GM18520 (cell line): Measurements from ENCODE around the gene HP1BP3.

ENCODE experiments used
- ATAC-seq: cut with Tn5 transposase; IDR thresholded peaks from one replicate; pipeline ENCODE4 v1.9.1; 2021; ENCODE audit not compliant: unreplicated experiment

Gene HP1BP3

DNA sequence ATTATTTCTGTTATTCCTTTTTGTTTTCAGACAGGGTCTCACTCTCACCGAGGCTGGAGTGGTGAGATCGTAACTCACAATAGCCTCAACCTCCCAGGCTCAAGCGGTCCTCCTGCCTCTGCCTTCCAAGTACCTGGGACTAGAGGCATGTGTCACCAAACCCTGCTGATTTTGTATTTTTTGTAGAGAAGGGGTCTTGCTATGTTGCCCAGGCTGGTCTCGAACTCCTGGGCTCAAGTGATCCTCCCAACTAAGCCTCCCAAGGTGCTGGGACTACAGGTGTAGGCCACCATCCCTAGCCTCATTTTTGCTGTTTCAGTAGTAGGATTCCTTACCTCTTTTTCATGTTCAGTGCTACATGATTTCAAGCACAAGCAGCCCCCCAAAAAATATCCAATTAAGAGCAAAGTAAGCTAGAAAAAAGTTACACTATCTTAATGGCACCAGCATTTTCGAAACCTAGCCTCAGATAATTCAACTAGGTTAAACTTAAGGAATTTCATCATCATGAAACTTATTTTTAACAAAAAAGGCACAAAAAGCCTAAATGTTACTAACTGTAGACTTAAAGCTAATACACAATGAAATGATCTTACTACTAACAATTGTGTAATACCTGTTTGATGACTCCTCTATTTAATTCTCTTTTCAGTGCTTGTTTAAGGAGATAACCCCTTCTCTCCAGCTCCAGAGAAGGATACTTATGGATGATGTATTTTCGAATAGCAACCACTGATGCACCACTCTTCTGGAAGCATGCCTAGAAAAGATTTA lies 16.6 kb downstream of the HP1BP3 start:
- no peak for ATAC-seq

DNA sequence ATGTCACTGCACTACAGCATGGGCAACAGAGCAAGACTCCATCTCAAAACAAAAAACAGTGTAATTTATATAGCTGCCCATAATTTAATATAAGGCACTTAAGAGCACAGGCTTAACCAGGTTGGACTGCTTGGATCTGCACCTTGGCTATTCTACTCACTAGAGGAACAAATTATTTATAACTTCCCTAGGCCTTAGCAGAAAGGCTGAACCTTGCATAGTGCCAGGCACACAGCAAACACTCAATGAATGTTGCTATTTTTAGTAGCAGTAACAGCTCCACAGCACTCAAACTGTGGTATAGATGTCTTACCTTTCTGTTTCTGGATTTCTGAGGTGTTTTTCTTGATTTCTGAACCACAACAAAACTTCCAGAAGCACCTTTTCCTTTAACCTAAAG lies 19.8 kb downstream of the HP1BP3 start:
- ATAC-seq, result no peak

DNA sequence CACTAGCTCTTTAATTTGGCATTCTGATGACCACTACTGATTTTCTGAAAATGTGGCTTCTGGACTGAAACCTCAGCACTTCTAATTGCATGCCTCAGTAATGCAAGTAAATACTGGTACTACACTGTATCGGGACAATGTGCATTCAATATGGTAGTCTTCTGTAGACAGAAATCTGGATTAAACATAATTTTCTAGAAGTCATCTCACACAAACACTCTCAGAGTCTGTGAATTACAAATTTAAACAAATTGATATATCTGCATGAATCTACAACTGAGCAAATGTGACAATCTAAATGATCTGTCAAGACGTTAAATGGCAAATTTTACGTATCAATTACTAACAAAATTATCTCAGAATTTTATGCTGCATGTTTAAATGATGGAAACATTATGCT lies 23.7 kb downstream of the HP1BP3 start:
- no peak for ATAC-seq

DNA sequence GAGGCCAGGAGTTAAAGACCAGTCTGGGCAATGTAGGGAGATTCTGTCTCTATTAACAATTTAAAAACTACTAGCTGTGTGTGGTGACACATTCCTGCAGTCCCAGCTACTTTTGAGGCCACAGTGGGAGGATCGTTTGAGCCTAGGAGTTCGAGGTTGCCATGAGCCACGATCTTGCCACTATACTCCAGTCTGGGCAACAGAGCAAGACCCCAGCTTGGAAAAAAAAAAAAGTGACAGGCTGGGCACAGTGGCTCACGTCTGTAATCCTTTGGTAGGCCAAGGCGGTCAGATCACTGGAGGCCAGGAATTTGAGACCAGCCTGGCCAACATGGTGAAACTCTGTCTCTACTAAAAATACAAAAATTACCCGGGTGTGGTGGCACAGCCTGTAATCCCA lies 26.8 kb downstream of the HP1BP3 start:
- no peak for ATAC-seq

DNA sequence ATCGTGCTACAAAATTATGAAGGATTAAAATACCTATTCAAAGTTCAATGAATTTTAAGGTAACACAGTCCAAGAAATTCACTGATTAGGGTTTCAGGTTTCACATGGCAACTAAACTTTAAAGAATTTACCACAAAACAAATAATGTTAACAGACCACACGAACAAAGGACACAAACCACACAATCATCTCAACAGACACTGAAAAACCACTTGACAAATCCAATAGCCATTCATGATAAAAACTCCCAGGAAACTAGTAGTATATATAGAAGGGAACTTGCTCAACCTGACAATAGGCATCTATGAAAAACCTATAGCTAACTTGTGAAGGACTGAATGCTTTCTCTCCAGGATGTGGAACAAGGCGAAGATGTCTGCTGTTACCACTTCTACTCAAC lies 33.5 kb downstream of the HP1BP3 start:
- no peak for ATAC-seq

- no peak for ATAC-seq
Measured at GRCh38 chr1:20751462-20751990, 35.6 kb downstream of the HP1BP3 start.

DNA sequence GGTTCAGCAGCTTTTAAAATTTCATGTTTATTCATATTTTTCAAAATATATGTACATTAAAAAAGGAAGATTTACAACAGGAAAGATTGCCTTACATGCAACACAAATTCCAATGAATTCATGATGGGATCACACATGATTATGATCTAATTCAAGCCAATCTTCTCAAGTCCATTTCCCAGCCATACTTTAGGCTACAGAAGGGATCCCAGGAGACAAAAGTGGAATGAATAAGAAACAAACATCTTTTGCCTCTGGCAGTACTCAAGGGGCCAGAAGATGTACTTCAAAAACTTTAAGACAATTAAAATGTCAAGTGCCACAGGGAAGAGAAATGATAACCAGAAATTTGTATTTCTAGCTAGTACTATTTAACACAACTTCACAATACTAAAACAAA lies 44.4 kb downstream of the HP1BP3 start:
- ATAC-seq, result no peak

DNA sequence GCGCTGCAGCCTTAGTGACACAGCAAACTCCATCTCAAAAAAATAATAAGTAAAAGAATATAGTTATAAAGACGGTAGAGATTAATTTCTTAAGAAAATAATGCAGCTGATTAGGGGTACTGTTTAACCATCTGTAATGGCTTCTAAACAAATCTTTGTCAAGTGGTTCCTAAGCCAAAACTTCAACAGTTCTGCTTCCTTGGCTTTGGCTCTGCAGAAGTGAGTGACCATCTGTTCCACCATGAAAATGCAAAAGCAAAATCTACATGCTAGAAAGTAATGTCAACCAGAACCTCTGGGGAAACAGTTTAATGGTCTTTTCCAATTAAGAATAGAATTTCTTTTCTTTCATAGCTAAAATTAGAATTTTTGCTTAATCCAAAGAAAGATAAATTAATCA lies 46.3 kb downstream of the HP1BP3 start:
- no peak for ATAC-seq

DNA sequence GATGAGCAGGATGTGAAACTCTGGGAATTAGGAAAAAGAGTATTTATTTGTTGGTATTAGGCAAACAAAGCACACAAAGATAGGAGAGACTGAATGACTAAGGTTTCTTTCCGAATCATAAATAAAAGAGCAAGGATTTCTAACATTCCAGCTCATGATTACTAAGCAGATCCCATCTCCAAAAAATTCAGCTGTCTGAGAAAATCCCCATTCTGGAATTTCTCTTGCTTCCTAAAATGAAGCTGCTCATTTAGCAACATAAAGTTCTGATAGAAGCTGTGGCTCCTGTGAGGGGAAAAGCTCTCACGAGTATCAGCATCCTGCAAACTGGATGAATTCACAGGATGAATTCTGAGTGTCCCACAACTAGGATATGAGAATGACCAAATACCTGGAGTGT lies 47.9 kb downstream of the HP1BP3 start:
- no peak for ATAC-seq

DNA sequence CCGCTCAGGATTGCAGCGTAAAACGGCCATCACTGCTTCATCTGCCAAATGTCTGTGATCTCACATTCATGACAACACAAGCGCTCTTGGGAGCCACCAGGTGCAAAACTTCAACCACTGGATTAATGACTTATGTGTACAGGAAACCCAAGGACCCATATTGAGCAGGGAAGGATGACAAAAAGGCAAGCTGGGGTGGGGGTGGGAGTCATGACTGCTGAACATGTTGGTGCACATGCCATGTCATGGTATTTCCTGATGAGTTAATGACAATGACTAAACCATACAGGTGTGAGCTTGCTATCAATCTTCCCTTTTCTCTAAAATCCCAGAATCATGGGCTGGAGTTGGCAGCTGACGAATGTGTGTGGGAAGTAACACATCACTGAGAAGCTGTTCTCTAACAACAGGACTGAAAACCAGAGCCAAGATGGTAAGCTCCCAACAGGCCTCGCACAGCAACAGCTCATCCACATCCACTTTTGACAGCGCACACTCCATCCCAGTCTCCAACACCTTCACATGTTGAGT lies 51.5 kb downstream of the HP1BP3 start:
- ATAC-seq, result no peak

DNA sequence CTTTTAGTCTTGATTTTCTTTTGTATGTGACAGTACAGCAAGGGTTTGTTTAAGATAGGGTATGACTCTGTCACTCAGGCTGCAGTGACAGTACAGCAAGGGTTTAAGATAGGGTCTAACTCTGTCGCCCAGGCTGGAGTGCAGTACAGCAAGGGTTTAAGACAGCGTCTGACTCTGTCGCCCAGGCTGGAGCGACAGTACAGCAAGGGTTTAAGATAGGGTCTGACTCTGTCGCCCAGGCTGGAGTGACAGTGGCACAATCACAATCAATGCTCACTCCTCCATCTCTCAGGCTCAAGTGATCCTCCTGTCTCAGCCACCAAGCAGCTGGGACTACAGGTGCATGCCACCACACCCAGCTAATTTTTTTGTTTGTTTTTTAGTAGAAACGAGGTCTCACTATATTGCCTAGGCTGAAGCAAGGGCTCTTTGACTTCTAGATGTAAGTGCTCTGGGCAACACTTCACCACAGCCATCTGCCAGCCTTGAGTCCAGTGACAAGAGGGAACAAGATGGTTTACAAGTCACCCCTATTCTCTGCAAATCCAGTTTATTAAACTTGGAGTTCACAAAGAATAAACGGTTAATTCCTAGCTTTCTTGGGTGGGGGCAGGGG lies 53.6 kb downstream of the HP1BP3 start:
- no peak for ATAC-seq

DNA sequence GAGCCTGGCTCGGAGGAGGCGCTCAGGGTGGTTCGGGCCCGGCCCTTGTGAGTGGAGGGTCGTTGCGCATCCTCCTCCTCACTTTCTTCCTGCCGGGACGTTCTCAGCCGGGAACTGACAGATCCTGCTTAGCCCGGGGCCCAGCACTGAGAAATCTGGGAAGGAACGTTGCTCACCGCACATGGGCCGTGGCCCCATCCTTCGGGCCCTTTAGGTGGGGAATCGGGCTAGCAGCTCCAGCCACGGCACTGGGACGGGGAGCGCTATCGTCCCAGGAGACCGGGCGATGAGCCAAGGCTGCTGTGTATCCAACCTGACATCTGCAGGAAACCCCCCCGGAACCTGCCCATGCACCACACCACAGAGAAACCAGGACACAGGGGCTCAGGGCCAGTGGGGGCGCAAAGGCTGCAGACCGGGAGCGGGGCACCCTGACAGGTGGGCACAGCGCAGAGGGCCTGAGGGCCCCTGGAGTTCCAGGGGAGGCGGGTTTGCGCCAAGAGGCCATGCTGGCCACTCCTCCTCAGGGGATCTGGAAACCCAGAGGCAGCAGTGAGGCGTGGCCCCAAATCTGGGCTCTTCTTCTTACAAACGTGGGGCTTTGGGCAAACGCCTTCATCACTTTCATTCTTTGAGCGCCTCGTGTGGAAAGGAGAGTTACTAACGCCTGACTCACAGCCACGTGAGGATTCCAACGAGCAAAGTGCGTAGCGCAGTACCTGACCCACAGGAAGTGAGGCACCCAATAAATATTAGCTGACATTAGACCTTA lies 54.3 kb downstream of the HP1BP3 start, which contains the start of gene SH2D5:
Gene SH2D5 (minus strand): TSS at position 116 of the 772 bp plus-strand sequence. CDS start 4,659 bp downstream, outside the sequence.
- ATAC-seq, result no peak

DNA sequence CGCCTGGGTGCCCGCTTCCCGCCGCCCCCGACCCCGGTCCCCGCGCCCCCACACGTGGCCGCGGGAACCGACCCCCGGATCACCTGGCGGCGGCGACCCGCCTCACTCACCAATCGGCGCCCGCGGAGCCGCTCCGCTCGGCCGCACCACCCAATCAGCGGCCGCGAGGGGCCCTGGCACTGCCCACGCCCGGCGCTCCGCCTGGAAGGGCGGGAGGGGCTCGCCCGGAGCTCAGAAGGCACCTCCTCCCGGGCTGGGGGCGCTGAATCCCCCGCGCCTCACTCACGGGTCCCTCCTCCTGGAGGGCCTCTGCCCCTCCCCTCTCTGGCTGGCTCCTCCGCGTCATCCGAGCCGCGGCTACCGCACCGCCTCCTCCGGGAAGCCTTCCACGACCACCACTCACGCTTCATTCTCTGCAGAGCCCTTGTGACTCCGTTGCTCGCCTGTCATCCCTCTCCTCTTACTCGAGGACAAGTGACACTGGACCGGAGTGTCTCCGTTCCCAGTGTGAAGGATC lies 55.0 kb downstream of the HP1BP3 start:
- peak; percentile 42 for ATAC-seq

DNA sequence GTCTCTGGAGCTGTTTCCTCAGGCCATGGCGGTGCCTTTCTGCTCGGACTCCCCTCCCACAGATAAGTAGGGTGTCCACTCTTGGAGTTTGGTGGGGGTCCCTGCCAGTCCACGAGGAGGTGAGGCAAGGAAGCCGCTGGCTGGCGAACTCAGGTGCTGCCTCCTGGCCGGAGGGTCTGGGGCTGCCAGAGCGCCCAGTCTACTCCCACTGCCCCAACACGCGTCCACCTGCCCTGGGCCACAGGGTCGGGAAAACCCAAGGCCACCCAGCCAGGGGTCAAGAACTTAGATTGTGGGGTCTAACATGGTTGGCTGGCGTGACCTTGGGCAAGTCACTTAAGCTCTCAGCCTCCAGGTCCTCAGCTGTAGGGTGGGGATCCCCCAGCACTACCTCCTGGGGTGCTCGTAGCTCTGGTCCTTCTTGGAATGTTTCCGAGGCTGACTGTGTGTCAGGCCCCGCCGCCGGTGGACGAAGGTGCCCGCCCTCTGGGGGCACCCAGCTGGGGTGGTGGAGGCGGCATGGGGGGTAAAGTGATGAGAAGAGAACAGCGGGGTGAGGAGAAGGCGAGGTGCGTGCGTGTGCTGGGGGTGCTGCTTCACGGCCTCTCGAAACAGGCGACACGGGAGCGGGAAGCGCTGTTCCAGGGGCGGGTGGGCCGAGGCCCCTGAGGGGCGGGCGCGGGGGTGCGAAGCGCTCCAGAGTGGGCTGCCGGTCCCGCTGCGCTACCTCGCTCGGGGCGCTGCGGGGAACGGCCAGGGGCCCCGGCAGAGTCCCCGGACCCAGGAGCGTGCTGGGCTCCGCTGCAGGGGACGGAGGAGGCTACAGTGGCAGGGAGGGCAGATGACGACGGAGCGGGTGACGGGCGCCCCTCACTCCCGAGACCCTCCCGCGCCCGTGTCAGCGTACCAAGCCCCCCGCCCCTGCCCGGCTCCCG lies 55.8 kb downstream of the HP1BP3 start:
- no peak for ATAC-seq

DNA sequence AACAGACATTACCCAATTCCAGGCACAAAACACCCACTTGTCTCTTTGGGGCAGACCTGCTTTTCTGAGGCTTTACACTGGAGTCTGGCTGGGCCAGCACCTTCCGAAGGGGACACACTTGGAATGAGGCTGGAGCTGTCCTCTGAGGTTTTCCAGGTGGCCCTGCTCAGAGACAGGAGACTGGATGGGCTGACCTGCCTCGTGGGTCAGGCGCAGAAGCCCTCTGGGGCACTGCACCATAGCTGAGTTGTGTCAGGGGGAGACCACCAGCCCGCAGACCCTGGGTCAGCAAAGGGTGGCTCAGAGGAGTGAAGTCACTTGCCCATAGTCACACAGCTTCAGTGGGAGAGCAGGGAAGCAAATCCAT lies 56.4 kb downstream of the HP1BP3 start:
- no peak for ATAC-seq

DNA sequence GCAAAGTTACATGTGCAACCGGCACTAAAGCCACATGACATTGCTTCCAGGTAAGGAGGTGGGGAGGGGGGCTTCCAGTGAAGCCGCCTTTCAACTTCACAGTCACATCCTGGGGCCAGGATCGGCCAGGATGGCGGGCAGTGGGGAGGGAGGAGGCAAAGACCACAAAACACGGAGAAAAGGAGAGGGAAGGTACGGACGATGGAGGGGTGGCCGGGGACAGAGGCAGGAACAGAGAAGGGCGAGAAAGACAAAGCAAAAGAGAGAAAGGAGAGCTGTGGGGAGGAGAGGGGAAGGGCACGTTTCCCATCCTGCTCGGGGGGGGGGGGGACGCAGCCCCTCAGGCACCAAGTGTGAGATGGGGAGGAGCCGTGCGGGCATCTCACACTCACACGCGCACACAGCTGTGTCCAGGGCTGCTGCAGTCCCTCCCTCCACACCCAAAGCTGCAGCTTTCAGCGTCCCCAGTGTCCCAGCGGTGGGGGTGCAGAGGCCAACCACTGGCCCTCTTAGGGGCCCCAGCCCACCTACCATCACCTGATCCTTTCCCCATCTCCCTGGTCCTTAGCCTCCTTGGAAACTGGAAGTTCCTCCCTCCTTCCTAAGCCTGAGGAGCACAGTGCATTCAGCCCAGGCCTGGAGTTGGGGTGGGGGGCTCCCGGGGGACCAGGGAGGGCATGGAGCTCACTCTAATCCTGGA lies 57.0 kb downstream of the HP1BP3 start:
- ATAC-seq, result no peak

- no peak for ATAC-seq
Measured at GRCh38 chr1:20729155-20729931, 57.8 kb downstream of the HP1BP3 start.

GRCh38 chr1:20728371-20729154 lies 58.5 kb downstream of the HP1BP3 start:
- ATAC-seq, result no peak
